BLaER1 treated with 17β-estradiol and CSF1 and Interleukin-3, amounts not matched to agents 10 nM and 100 nM (cell line): ENCODE measurements around the gene RNF145.

ENCODE experiments used
- H3K27ac ChIP-seq, 11 experiments: shearing (Covaris generic); formaldehyde crosslinking; 2 replicates each; pipeline ENCODE4 v1.8.1; 2022
- H3K27me3 ChIP-seq, 11 experiments: shearing (Covaris generic); formaldehyde crosslinking; 2 replicates each; pipeline ENCODE4 v1.8.1; 2022
- H3K36me3 ChIP-seq, 11 experiments: shearing (Covaris generic); formaldehyde crosslinking; 2 replicates each; pipeline ENCODE4 v1.8.1; 2022
- H3K4me1 ChIP-seq, 10 experiments: shearing (Covaris generic); formaldehyde crosslinking; 2 replicates each; pipeline ENCODE4 v1.8.1; 2022
- H3K4me2 ChIP-seq, 11 experiments: shearing (Covaris generic); formaldehyde crosslinking; 2 replicates each; pipeline ENCODE4 v1.8.1; 2022
- H3K4me3 ChIP-seq, 10 experiments: shearing (Covaris generic); formaldehyde crosslinking; 2 replicates each; pipeline ENCODE4 v1.8.1; 2022
- H3K9ac ChIP-seq, 11 experiments: shearing (Covaris generic); formaldehyde crosslinking; 2 replicates each; pipeline ENCODE4 v1.8.1; 2022
- H3K9me3 ChIP-seq, 11 experiments: shearing (Covaris generic); formaldehyde crosslinking; replicated peaks in 1 of 11; 2 replicates each; pipeline ENCODE4 v1.8.1; 2022
- H4K20me1 ChIP-seq, 11 experiments: shearing (Covaris generic); formaldehyde crosslinking; 2 replicates each; pipeline ENCODE4 v1.8.1; 2022
- Cebpa-rat ChIP-seq, 11 experiments: shearing (Covaris generic); IDR thresholded peaks; 2 replicates each; pipeline ENCODE4 v1.8.1; 2022

Gene RNF145

DNA sequence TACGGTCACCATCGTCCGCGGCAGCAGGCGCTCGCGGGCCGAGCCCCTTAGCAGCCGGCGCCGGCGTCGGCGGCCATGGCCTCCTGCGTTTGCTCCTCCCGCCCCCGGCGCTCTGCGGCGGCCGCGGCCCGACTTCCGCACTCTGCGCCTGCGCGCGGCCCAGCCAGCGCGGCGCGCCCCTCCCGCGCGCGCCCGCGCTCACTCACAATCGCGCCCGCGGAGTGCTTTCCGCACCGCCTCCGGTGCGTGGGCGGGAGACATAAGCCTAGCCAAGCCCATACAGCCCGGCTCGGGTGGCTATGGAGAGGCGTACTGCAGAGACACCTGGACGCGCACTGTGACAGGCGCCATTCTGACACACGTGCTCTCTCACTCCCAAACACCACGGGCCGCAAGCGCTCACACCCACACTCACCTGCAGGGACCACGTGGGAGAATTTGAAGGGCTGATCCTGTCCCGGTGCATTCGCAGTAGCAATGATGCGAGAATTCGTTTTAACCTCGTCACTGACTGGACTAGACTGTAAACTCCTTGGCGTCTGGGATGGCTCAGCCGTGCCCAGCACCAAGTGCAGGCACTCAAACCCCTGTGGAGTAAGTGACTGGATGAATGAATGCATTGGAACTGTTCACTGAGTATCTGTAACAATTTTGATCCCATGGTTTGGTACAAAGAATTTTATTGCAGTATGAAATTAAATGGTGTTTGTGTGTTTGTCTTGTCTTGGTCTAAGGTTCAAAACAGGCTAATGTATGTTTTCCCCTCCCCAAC is at the start of gene RNF145:
Gene RNF145 (minus strand): TSS at position 116 of the 772 bp plus-strand sequence. CDS start 5,936 bp downstream, outside the sequence.
- Histone ChIP-seq H3K4me3 (peak within 1 kb of the TSS; percentile 78 to 96 (median 86)), H3K27me3 (no peaks in the 10 kb centered on the region), H4K20me1 (peaks cover 15 to 38% (median 28%) of the 10 kb centered on the region in 11 experiments; a peak in 20 of 22 replicates), H3K27ac (peak within 1 kb of the TSS; percentile 91 to 97 (median 94)), H3K4me2 (peak within 1 kb of the TSS; percentile 83 to 98 (median 90)), H3K36me3 (no peaks in the 10 kb centered on the region), H3K9ac (peak within 1 kb of the TSS; percentile 93 to 97 (median 94)), H3K4me1 (peaks cover 43 to 60% (median 52%) of the 10 kb centered on the region in 10 experiments), H3K9me3 (no peaks in the 10 kb centered on the region)
- no peak for TF ChIP-seq Cebpa-rat (IDR thresholded peaks at IDR 0.05)

DNA sequence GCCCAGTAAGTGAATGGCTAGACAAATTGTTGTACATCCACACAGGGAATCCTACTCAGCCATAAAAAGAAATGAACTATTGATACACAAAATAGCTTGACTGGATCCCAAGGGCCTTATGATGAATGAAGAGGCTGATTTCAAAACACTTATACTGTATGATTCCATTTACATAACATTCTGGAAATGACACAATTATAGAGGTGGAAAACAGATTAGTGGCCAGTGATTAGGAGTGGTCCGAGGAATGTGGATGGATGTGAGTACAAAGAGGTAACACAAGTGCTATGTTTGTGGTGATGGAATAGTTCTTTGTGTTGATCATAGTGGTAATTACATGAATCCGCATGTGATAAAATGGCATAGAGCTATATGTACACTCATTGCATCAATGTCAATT is 49.0 kb upstream of the RNF145 start:
- no peak overlapping the region for H3K4me2 ChIP-seq
- H4K20me1 ChIP-seq, result no peaks in the 10 kb centered on the region
- H3K9me3 ChIP-seq, result peaks cover 20 to 36% (median 24%) of the 10 kb centered on the region in 11 experiments
- TF ChIP-seq Cebpa-rat (IDR thresholded peaks at IDR 0.05), result no peak
- H3K36me3 ChIP-seq, result no peaks in the 10 kb centered on the region
- no peak overlapping the region for H3K4me3 ChIP-seq
- H3K4me1 ChIP-seq, result peaks cover 0 to 17% (median 11%) of the 10 kb centered on the region in 10 experiments; a peak in 15 of 20 replicates
- H3K27ac ChIP-seq, result no peak overlapping the region
- H3K9ac ChIP-seq, result no peak overlapping the region
- H3K27me3 ChIP-seq, result peaks cover 0 to 12% (median 8%) of the 10 kb centered on the region in 11 experiments; a peak in 12 of 22 replicates

DNA sequence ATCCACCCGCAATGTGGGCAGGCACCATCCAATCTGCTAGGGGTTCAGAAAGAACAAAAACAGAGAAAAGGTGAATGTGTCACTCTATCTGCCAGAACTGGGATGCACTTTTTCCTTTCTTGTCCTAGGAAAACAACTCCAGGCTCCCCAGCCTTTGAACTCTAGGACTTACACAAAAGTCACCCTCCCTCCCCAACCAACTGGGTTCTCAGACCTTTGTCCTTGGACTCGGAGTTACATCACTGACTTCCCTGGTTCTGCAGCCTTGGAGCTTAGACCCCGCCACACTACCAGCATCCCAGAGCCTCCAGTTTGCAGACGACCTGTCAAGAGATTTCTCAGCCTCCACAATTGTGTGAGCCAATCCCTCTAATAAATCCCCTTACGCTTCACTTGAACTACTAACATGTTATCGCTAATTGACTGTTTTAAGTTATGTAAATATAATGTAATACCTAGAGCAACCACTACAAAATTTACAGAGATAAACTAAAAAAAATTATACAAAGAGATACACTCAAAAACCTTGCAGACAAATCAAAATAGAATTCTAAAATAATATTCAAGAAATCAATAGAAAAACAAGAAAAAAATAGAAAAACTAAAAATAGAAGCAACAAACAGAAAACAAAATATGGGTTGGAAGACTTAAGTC is 48.4 kb upstream of the RNF145 start:
- peaks cover 14 to 30% (median 18%) of the 10 kb centered on the region in 11 experiments for H3K9me3 ChIP-seq
- peaks cover 0 to 5% (median 2%) of the 10 kb centered on the region in 11 experiments; a peak in 8 of 22 replicates for H3K27me3 ChIP-seq
- H3K4me3 ChIP-seq, result no peak overlapping the region
- no peak overlapping the region for H3K9ac ChIP-seq
- H4K20me1 ChIP-seq, result no peaks in the 10 kb centered on the region
- H3K27ac ChIP-seq, result no peak overlapping the region
- peaks cover 0 to 12% (median 8%) of the 10 kb centered on the region in 10 experiments; a peak in 15 of 20 replicates for H3K4me1 ChIP-seq
- TF ChIP-seq Cebpa-rat (IDR thresholded peaks at IDR 0.05), result no peak
- no peaks in the 10 kb centered on the region for H3K36me3 ChIP-seq
- H3K4me2 ChIP-seq, result no peak overlapping the region

DNA sequence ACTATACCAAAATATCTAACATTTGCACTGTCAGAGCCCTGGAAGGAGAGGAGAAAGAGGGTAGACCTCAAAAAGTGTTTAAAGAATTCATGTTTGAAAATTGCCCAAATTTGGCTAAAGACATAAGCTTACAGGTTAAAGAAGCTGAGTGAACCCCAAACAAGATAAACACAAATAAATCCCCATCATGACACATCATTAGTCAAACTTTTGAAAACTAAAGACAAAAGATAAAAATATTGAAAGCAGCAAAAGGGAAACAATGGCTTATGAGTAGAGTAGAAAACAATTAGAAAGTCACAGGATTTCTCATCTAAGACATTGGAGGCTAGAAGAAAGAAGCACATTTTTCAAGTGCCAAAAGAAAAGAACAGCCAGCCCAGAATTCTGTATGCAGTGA is 47.7 kb upstream of the RNF145 start:
- H3K27ac ChIP-seq, result no peak overlapping the region
- no peak overlapping the region for H3K4me3 ChIP-seq
- H4K20me1 ChIP-seq, result no peaks in the 10 kb centered on the region
- H3K4me2 ChIP-seq, result no peak overlapping the region
- H3K9me3 ChIP-seq, result peaks cover 8 to 23% (median 11%) of the 10 kb centered on the region in 11 experiments; a peak in 20 of 22 replicates
- no peak overlapping the region for H3K9ac ChIP-seq
- H3K27me3 ChIP-seq, result no peaks in the 10 kb centered on the region
- TF ChIP-seq Cebpa-rat (IDR thresholded peaks at IDR 0.05), result no peak
- H3K36me3 ChIP-seq, result no peaks in the 10 kb centered on the region
- H3K4me1 ChIP-seq, result peaks cover 0 to 4% (median under 1%) of the 10 kb centered on the region in 10 experiments; a peak in 5 of 20 replicates

- Histone ChIP-seq H3K9ac (no peak overlapping the region), H3K9me3 (no peaks in the 10 kb centered on the region), H3K4me3 (no peak overlapping the region), H3K27me3 (no peaks in the 10 kb centered on the region), H3K36me3 (no peaks in the 10 kb centered on the region), H3K4me2 (no peak overlapping the region), H3K27ac (no peak overlapping the region), H3K4me1 (no peaks in the 10 kb centered on the region), H4K20me1 (no peaks in the 10 kb centered on the region)
- TF ChIP-seq Cebpa-rat (IDR thresholded peaks at IDR 0.05), result no peak
These were observed 42.8 kb upstream of the RNF145 start for GRCh38 chr5:159252195-159252594.

DNA sequence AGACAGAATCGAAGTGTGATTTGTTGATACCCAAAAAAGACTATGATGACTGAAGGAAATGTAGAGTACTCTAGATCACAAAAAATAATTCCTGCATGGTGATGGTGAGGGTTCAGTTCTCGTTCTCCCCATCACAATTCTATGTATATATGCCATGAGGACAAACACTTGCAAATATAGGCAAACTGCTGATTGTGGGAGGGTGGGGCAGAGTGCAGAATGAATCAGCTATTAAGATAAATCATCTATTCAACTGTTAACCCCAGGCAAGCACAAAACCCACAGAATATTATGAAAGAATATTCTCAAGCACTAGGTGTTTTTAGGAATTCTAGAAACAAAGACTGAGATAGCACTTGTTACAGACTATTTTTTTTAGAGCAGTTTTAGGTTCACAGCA is 39.8 kb upstream of the RNF145 start:
- H3K4me1 ChIP-seq, result no peaks in the 10 kb centered on the region
- H3K27me3 ChIP-seq, result no peaks in the 10 kb centered on the region
- H3K27ac ChIP-seq, result no peak overlapping the region
- H3K4me2 ChIP-seq, result no peak overlapping the region
- no peaks in the 10 kb centered on the region for H3K36me3 ChIP-seq
- H3K9ac ChIP-seq, result no peak overlapping the region
- H4K20me1 ChIP-seq, result no peaks in the 10 kb centered on the region
- H3K4me3 ChIP-seq, result no peak overlapping the region
- no peaks in the 10 kb centered on the region for H3K9me3 ChIP-seq
- TF ChIP-seq Cebpa-rat (IDR thresholded peaks at IDR 0.05), result no peak

DNA sequence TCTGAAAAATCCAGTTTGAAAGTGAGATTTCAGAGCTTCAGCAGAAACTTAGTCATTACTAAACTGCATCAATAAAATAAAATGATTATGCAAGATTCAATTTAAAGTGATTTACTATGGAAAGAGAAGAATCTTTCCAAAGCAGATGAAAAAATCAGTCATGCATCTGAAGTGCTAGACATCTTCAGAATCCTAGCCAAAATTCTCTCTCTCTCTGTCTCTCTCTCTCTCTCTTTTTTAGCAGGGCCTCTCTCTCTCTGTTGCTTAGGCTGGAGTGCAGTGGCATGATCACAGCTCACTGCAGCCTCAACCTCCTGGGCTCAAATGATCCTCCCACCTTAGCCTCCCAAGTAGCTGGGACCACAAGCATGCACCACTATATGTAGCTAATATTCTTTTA is 35.5 kb upstream of the RNF145 start:
- Histone ChIP-seq H3K27me3 (no peaks in the 10 kb centered on the region), H3K36me3 (no peaks in the 10 kb centered on the region), H4K20me1 (no peaks in the 10 kb centered on the region), H3K4me1 (peaks cover 12 to 26% (median 21%) of the 10 kb centered on the region in 10 experiments), H3K27ac (no peak overlapping the region), H3K4me2 (no peak overlapping the region), H3K9ac (no peak overlapping the region), H3K4me3 (no peak overlapping the region), H3K9me3 (no peaks in the 10 kb centered on the region)
- no peak for TF ChIP-seq Cebpa-rat (IDR thresholded peaks at IDR 0.05)

DNA sequence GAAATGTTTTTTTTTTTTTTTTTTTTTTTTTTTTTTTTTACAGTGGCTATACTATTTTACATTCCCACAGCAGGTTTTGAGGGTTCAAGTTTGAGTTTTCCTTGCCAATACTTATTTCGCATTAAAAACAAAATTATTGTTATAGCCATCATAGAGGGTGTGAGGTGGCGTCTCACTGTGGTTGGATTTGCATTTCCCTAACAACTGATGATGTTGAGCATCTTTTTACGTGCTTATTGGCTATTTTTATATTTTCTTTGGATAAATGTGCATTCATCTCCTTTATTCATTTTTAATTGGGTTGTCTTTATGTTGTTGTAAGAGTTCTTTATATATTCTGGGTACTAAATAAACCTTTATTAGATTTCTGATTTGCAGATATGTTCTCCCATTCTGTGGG is 34.8 kb upstream of the RNF145 start:
- Histone ChIP-seq H3K4me1 (peaks cover 12 to 27% (median 21%) of the 10 kb centered on the region in 10 experiments), H3K27me3 (no peaks in the 10 kb centered on the region), H3K27ac (no peak overlapping the region), H3K36me3 (no peaks in the 10 kb centered on the region), H4K20me1 (no peaks in the 10 kb centered on the region), H3K4me3 (no peak overlapping the region), H3K9me3 (no peaks in the 10 kb centered on the region), H3K9ac (no peak overlapping the region), H3K4me2 (no peak overlapping the region)
- no peak for TF ChIP-seq Cebpa-rat (IDR thresholded peaks at IDR 0.05)

DNA sequence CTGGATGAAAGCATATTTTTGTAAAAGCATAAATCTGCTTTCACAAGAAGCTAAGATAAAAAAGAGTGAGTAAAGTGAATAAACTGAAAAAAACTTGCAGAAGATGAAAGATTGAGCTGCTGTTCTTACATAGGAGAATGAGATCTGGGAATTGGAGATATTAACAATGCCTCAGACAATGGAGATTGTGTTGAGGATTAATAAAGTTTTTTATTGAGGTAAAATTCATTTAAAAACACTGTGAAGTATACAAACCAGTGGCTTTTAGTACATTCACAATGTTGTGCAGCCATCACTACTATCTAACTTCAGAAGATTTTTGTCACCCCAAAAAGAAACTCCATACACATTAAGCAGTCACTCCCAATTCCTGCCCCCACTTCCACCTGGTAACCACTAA is 34.0 kb upstream of the RNF145 start:
- no peaks in the 10 kb centered on the region for H3K9me3 ChIP-seq
- H4K20me1 ChIP-seq, result no peaks in the 10 kb centered on the region
- peak overlapping the region in 3 of 11 experiments; percentile 22 to 56 (median 50); a peak in 5 of 22 replicates for H3K27ac ChIP-seq
- H3K4me3 ChIP-seq, result no peak overlapping the region
- TF ChIP-seq Cebpa-rat (IDR thresholded peaks at IDR 0.05), result no peak
- no peak overlapping the region for H3K9ac ChIP-seq
- H3K4me1 ChIP-seq, result peaks cover 12 to 27% (median 21%) of the 10 kb centered on the region in 10 experiments
- H3K36me3 ChIP-seq, result no peaks in the 10 kb centered on the region
- peak overlapping the region in 5 of 11 experiments; percentile 57 to 73 (median 60); a peak in 8 of 22 replicates for H3K4me2 ChIP-seq
- no peaks in the 10 kb centered on the region for H3K27me3 ChIP-seq
